HL-60 (cell line): Measurements from ENCODE around the gene MSI2.

Experiments used
- DNase-seq, 2 experiments: peaks; one replicate each; pipeline ENCODE4 v3.0.0-alpha.2; 2010 to 2020; ENCODE audit warnings: low read depth in 1 of 2, low spot score in 1 of 2
- H3K27ac ChIP-seq: fragments of 250-450 bp; sonication (Bioruptor Pico); replicated peaks from 2 replicates; pipeline ENCODE4 v1.5.1; 2020; ENCODE audit warnings: mild to moderate bottlenecking, moderate library complexity
- H3K27me3 ChIP-seq: fragments of 250-450 bp; sonication (Bioruptor Pico); 2 replicates; pipeline ENCODE4 v1.5.1; 2021; ENCODE audit warnings: mild to moderate bottlenecking, moderate library complexity; ENCODE audit not compliant: insufficient read depth, poor library complexity, severe bottlenecking
- H3K4me3 ChIP-seq: replicated peaks from 2 replicates; pipeline ENCODE4 v1.5.1; 2011; ENCODE audit warnings: mild to moderate bottlenecking, control low read depth, low read length; ENCODE audit not compliant: insufficient read depth
- GABPA ChIP-seq: IDR thresholded peaks from 2 replicates; pipeline ENCODE4 v1.6.1; 2012; ENCODE audit warnings: low read depth
- POLR2AphosphoS5 ChIP-seq: IDR thresholded peaks from 2 replicates; pipeline ENCODE4 v1.6.1; 2012; ENCODE audit warnings: low read depth
- SPI1 ChIP-seq: IDR thresholded peaks from 2 replicates; pipeline ENCODE4 v1.6.1; 2012; ENCODE audit warnings: low read depth, mild to moderate bottlenecking, borderline replicate concordance
- TF ChIP-seq, protein P1 (sequence below): IDR thresholded peaks from 2 replicates; pipeline ENCODE4 v1.6.1; 2012; ENCODE audit warnings: low read depth; ENCODE audit not compliant: insufficient replicate concordance
- TF ChIP-seq, protein P2 (sequence below): IDR thresholded peaks from one replicate; pipeline ENCODE4 v1.5.1; 2011; ENCODE audit warnings: low read length, control low read depth, inconsistent platforms; ENCODE audit not compliant: insufficient read depth

The MSI2 gene

DNA sequence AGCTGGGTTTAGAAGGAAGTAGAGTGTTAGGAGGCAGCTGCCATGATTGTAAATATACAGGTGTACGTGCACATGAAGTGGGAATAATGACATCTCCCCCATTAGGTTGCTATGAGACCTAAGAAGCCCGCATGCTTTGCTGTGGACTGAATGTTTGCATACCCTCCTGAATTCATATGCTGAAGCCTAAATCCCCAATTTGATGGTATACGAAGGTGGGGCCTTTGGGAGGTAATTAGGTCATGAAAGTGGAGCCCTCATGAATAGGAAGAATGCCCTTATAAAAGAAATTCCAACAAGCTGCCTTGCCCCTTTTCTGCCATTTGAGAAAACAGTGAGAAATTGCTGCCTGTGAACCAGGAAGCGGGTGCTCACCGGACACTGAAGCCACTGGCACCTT is 444.8 kb downstream of the MSI2 start:
- no peak overlapping the region for H3K4me3 ChIP-seq
- no peaks in the 10 kb centered on the region for H3K27me3 ChIP-seq
- no peak for DNase-seq
- H3K27ac ChIP-seq = no peak overlapping the region
- TF ChIP-seq SPI1 = no peak
- TF ChIP-seq, protein P1, sequence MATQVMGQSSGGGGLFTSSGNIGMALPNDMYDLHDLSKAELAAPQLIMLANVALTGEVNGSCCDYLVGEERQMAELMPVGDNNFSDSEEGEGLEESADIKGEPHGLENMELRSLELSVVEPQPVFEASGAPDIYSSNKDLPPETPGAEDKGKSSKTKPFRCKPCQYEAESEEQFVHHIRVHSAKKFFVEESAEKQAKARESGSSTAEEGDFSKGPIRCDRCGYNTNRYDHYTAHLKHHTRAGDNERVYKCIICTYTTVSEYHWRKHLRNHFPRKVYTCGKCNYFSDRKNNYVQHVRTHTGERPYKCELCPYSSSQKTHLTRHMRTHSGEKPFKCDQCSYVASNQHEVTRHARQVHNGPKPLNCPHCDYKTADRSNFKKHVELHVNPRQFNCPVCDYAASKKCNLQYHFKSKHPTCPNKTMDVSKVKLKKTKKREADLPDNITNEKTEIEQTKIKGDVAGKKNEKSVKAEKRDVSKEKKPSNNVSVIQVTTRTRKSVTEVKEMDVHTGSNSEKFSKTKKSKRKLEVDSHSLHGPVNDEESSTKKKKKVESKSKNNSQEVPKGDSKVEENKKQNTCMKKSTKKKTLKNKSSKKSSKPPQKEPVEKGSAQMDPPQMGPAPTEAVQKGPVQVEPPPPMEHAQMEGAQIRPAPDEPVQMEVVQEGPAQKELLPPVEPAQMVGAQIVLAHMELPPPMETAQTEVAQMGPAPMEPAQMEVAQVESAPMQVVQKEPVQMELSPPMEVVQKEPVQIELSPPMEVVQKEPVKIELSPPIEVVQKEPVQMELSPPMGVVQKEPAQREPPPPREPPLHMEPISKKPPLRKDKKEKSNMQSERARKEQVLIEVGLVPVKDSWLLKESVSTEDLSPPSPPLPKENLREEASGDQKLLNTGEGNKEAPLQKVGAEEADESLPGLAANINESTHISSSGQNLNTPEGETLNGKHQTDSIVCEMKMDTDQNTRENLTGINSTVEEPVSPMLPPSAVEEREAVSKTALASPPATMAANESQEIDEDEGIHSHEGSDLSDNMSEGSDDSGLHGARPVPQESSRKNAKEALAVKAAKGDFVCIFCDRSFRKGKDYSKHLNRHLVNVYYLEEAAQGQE = no peak
- TF ChIP-seq, protein P2, sequence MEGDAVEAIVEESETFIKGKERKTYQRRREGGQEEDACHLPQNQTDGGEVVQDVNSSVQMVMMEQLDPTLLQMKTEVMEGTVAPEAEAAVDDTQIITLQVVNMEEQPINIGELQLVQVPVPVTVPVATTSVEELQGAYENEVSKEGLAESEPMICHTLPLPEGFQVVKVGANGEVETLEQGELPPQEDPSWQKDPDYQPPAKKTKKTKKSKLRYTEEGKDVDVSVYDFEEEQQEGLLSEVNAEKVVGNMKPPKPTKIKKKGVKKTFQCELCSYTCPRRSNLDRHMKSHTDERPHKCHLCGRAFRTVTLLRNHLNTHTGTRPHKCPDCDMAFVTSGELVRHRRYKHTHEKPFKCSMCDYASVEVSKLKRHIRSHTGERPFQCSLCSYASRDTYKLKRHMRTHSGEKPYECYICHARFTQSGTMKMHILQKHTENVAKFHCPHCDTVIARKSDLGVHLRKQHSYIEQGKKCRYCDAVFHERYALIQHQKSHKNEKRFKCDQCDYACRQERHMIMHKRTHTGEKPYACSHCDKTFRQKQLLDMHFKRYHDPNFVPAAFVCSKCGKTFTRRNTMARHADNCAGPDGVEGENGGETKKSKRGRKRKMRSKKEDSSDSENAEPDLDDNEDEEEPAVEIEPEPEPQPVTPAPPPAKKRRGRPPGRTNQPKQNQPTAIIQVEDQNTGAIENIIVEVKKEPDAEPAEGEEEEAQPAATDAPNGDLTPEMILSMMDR = no peak
- TF ChIP-seq POLR2AphosphoS5 = no peak
- TF ChIP-seq GABPA = no peak

DNA sequence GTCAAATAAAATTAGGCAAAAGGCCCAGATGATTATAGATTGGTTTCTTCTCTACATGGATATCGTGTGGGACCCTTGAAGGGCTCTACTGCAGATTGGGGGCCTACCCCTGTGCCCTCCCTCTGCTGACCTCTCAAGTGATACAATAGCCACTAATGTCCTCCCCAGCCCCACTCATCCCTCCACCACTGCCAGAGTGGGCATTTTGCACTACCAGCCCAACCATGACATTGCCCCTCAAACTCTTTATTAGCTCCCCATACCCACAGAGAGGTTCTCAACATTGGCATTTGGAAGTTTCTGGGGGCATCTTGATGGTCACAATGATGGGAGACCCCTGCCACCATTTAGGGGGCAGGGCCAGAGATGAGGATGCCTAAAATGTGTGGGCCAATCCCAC is 446.9 kb downstream of the MSI2 start:
- H3K27me3 ChIP-seq = no peaks in the 10 kb centered on the region
- DNase-seq = no peak
- H3K4me3 ChIP-seq = no peak overlapping the region
- TF ChIP-seq GABPA (no peak), SPI1 (no peak), POLR2AphosphoS5 (no peak)
- TF ChIP-seq, protein P1 = no peak
- TF ChIP-seq, protein P2 = no peak
- H3K27ac ChIP-seq = no peak overlapping the region

DNA sequence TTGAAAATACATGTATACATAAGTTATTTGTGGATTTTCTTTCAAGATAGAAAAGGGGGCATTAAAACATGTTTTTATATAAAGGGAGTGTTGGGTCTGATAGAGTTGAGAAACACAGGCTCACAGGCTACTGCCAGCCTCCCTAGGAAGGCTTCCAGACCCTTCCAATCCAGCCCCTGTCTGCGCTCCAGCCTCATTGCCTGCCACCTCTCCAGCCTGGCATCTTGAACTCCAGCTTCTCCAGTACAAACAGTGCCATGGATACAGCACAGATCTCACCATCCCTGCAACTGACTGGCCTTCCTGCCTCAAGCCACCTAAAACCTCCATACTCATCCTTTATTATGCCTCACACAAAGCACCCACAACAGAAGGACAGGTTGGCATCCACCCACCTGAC is 448.1 kb downstream of the MSI2 start:
- Histone ChIP-seq H3K27ac (no peak overlapping the region), H3K27me3 (no peaks in the 10 kb centered on the region), H3K4me3 (no peak overlapping the region)
- no peak for DNase-seq
- TF ChIP-seq SPI1 (no peak), GABPA (no peak), POLR2AphosphoS5 (no peak)
- TF ChIP-seq, protein P1 = no peak
- TF ChIP-seq, protein P2 = no peak
